OCI-LY1 (cell line): ENCODE data around the gene VPS35L.

ENCODE experiments used
- H2AFZ ChIP-seq: fragments of 200-600 bp; sonication (generic), shearing (Covaris generic); 2 replicates; pipeline ENCODE4 v1.6.0; 2014; ENCODE audit warnings: antibody characterized with exemption, mild to moderate bottlenecking, low read length
- H3F3A ChIP-seq: fragments of 200-600 bp; sonication (generic), shearing (Covaris generic); 2 replicates; pipeline ENCODE4 v1.6.0; 2014; ENCODE audit warnings: mild to moderate bottlenecking, antibody characterized with exemption, low read length, moderate library complexity; ENCODE audit not compliant: insufficient read depth
- H3K27ac ChIP-seq: fragments of 200-600 bp; sonication (generic); 2 replicates; pipeline ENCODE4 v1.5.1; 2014; ENCODE audit warnings: low read length, mixed run types, mild to moderate bottlenecking, low read depth; ENCODE audit not compliant: poor library complexity, severe bottlenecking
- H3K27me3 ChIP-seq: fragments of 200-600 bp; sonication (generic); 2 replicates; pipeline ENCODE4 v1.6.0; 2014; ENCODE audit warnings: antibody characterized with exemption, mild to moderate bottlenecking, low read length, moderate library complexity; ENCODE audit not compliant: insufficient read depth
- H3K36me3 ChIP-seq: fragments of 200-600 bp; sonication (generic); 2 replicates; pipeline ENCODE4 v1.6.1; 2014; ENCODE audit warnings: mild to moderate bottlenecking, antibody characterized with exemption, low read length, moderate library complexity, mixed read lengths; ENCODE audit not compliant: insufficient read depth
- H3K4me1 ChIP-seq: fragments of 200-600 bp; sonication (generic); 2 replicates; pipeline ENCODE4 v1.5.1; 2014; ENCODE audit warnings: mild to moderate bottlenecking, low read length, moderate library complexity; ENCODE audit not compliant: insufficient read depth, severe bottlenecking
- H3K4me2 ChIP-seq: fragments of 200-600 bp; sonication (generic), shearing (Covaris generic); 2 replicates; pipeline ENCODE4 v1.6.1; 2014; ENCODE audit warnings: low read length
- H3K4me3 ChIP-seq: fragments of 200-600 bp; sonication (generic); 2 replicates; pipeline ENCODE4 v1.5.1; 2014; ENCODE audit warnings: low read length, low read depth, mild to moderate bottlenecking, mixed read lengths; ENCODE audit not compliant: poor library complexity, severe bottlenecking
- H3K79me2 ChIP-seq: fragments of 200-600 bp; shearing (Covaris generic); 2 replicates; pipeline ENCODE4 v1.6.1; 2016; ENCODE audit warnings: mixed run types, low read length, mixed read lengths; ENCODE audit not compliant: insufficient read depth
- H3K9ac ChIP-seq: fragments of 200-600 bp; sonication (generic), shearing (Covaris generic); 2 replicates; pipeline ENCODE4 v1.6.1; 2014; ENCODE audit warnings: mild to moderate bottlenecking, low read length, mixed read lengths
- H3K9me2 ChIP-seq: fragments of 200-600 bp; sonication (generic), shearing (Covaris generic); 2 replicates; pipeline ENCODE4 v1.6.1; 2014; ENCODE audit warnings: low read depth, mild to moderate bottlenecking, low read length, mixed read lengths
- H3K9me3 ChIP-seq: fragments of 200-600 bp; shearing (Covaris generic); 2 replicates; pipeline ENCODE4 v1.6.1; 2014; ENCODE audit warnings: low read length, mixed read lengths
- H4K20me1 ChIP-seq: fragments of 200-600 bp; sonication (generic), shearing (Covaris generic); 2 replicates; pipeline ENCODE4 v1.6.0; 2016; ENCODE audit warnings: mild to moderate bottlenecking, low read length; ENCODE audit not compliant: insufficient read depth
- EZH2 ChIP-seq: fragments of 200-600 bp; sonication (generic), shearing (Covaris generic); IDR thresholded peaks from 2 replicates; pipeline ENCODE4 v1.8.0; 2017; ENCODE audit warnings: borderline replicate concordance, mixed run types, mild to moderate bottlenecking, antibody characterized with exemption, low read length, moderate library complexity, mixed read lengths
- TF ChIP-seq, protein P1 (sequence below): fragments of 200-600 bp; sonication (generic), shearing (Covaris generic); IDR thresholded peaks from 2 replicates; pipeline ENCODE4 v1.5.1; 2017; ENCODE audit warnings: mild to moderate bottlenecking, antibody characterized with exemption, low read length, moderate library complexity, mixed read lengths

Gene VPS35L

DNA sequence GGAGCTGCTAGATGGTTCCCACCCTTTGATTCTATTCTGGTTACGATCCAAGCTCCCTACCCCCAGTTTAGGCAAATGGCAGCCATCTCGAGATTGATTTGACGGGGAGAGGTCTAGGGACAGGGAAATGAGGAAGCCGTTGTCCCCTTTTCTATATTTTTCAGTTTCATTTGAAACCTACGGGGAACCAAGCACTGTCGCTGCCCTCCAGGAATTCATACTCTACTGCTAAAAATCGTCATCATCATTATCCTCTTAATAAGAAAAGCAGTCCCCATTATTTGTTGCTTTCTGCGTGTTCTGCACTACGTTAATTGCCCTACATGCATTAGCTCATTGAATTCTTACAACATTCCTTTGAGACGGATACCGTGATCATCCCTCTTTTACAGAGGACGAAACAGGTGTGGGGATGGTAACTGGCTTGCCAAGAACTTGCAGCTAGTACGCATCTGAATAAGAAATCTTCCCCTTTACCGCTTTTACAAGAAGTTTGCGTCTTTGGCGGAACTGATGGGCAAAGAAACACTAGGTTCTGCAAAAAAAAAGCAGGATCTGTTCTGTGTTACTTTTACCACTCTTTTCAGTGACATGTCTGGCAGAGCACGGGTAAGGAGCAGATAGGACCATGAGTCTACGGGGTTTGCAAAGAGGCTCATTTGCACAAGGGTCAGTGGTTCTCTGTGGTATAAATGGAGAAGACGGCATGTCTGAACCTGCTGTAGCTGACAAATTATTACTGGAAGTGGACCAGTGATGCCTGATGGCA lies 30.7 kb upstream of the VPS35L start:
- H3K4me2 ChIP-seq, result peak overlapping the region; percentile 97
- H4K20me1 ChIP-seq, result no peaks in the 10 kb centered on the region
- no peaks in the 10 kb centered on the region for H3K27me3 ChIP-seq
- TF ChIP-seq EZH2, result no peak
- TF ChIP-seq, protein P1, sequence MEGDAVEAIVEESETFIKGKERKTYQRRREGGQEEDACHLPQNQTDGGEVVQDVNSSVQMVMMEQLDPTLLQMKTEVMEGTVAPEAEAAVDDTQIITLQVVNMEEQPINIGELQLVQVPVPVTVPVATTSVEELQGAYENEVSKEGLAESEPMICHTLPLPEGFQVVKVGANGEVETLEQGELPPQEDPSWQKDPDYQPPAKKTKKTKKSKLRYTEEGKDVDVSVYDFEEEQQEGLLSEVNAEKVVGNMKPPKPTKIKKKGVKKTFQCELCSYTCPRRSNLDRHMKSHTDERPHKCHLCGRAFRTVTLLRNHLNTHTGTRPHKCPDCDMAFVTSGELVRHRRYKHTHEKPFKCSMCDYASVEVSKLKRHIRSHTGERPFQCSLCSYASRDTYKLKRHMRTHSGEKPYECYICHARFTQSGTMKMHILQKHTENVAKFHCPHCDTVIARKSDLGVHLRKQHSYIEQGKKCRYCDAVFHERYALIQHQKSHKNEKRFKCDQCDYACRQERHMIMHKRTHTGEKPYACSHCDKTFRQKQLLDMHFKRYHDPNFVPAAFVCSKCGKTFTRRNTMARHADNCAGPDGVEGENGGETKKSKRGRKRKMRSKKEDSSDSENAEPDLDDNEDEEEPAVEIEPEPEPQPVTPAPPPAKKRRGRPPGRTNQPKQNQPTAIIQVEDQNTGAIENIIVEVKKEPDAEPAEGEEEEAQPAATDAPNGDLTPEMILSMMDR, result no peak
- peaks cover 20% of the 10 kb centered on the region; the same call in 1 of the 2 replicates for H3K36me3 ChIP-seq
- H3K4me1 ChIP-seq, result peaks cover 45% of the 10 kb centered on the region
- no peak overlapping the region for H2AFZ ChIP-seq
- H3F3A ChIP-seq, result 0 out of 2 replicates have a peak, but pooled peaks cover 4% of the 10 kb centered on the region
- H3K27ac ChIP-seq, result peak overlapping the region; percentile 59
- H3K79me2 ChIP-seq, result peaks cover 40% of the 10 kb centered on the region
- peak overlapping the region; percentile 88 for H3K9ac ChIP-seq
- no peaks in the 10 kb centered on the region for H3K9me2 ChIP-seq
- no peaks in the 10 kb centered on the region for H3K9me3 ChIP-seq
- peak overlapping the region; percentile 99 for H3K4me3 ChIP-seq

DNA sequence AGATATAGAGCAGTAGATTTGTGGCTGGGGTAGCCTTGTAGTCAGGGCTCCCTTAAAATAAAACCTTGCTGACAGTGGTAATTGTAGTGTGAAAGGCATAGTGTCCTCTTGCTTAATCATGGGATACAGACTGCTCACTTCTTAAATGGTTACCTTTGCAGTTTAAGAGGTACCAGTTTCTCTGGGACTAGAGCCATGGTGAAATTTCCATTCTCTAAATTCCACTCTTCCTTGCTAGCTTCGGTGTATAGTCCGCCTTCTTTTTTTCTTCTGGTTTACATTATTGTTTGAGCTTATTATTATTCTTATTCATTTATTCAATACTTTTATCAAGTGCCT lies 30.1 kb upstream of the VPS35L start:
- peak overlapping the region; percentile 97 for H3K4me2 ChIP-seq
- H3F3A ChIP-seq, result 0 out of 2 replicates have a peak, but pooled peaks cover 4% of the 10 kb centered on the region
- peak overlapping the region; percentile 99 for H3K4me3 ChIP-seq
- H2AFZ ChIP-seq, result no peak overlapping the region
- H3K9me3 ChIP-seq, result no peaks in the 10 kb centered on the region
- H3K27me3 ChIP-seq, result no peaks in the 10 kb centered on the region
- peak overlapping the region; percentile 59 for H3K27ac ChIP-seq
- H3K36me3 ChIP-seq, result peaks cover 25% of the 10 kb centered on the region; the same call in 1 of the 2 replicates
- no peaks in the 10 kb centered on the region for H3K9me2 ChIP-seq
- peaks cover 40% of the 10 kb centered on the region for H3K79me2 ChIP-seq
- TF ChIP-seq EZH2, result no peak
- TF ChIP-seq, protein P1, result no peak
- no peaks in the 10 kb centered on the region for H4K20me1 ChIP-seq
- peak overlapping the region; percentile 88 for H3K9ac ChIP-seq
- peaks cover 39% of the 10 kb centered on the region for H3K4me1 ChIP-seq

DNA sequence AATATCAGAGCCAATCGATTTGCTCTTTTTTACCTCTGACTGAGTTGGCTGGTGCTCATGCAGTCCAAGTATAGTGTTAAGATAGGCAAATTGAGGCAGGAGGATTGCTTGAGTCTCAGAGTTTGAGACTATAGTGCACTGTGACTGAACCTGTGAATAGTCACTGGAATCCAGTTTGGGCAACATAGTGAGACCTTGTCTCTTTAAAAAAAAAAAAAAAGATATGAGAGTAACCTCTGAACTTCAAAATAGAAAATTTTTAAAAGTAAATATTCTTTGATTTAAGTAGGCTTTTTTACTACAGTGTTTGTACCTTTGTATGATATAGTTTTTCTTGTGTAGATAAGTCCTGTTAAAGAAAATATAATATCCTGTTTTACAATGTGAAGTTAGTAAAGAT lies 28.3 kb upstream of the VPS35L start:
- H3K4me3 ChIP-seq, result no peak overlapping the region
- H3K4me2 ChIP-seq, result no peak overlapping the region
- H3K9me2 ChIP-seq, result no peaks in the 10 kb centered on the region
- H3K9me3 ChIP-seq, result no peaks in the 10 kb centered on the region
- no peaks in the 10 kb centered on the region for H3K27me3 ChIP-seq
- H2AFZ ChIP-seq, result no peak overlapping the region
- H3K27ac ChIP-seq, result no peak overlapping the region
- no peak overlapping the region for H3K9ac ChIP-seq
- H4K20me1 ChIP-seq, result no peaks in the 10 kb centered on the region
- peaks cover 29% of the 10 kb centered on the region for H3K4me1 ChIP-seq
- H3K36me3 ChIP-seq, result peaks cover 31% of the 10 kb centered on the region; the same call in 1 of the 2 replicates
- TF ChIP-seq, protein P1, result no peak
- TF ChIP-seq EZH2, result no peak
- H3K79me2 ChIP-seq, result peaks cover 30% of the 10 kb centered on the region
- 0 out of 2 replicates have a peak, but pooled peaks cover 4% of the 10 kb centered on the region for H3F3A ChIP-seq
